HG02840 (cell line): ENCODE measurements around the gene NTM.

ENCODE experiments used
- ATAC-seq: cut with Tn5 transposase; IDR thresholded peaks from one replicate; pipeline ENCODE4 v1.9.1; 2021; ENCODE audit warnings: mild to moderate bottlenecking, moderate library complexity, moderate number of reproducible peaks; ENCODE audit not compliant: unreplicated experiment, low FRiP score

NTM gene

GRCh38 chr11:131693756-131694155 is 323.3 kb downstream of the NTM start:
- ATAC-seq: no peak

DNA sequence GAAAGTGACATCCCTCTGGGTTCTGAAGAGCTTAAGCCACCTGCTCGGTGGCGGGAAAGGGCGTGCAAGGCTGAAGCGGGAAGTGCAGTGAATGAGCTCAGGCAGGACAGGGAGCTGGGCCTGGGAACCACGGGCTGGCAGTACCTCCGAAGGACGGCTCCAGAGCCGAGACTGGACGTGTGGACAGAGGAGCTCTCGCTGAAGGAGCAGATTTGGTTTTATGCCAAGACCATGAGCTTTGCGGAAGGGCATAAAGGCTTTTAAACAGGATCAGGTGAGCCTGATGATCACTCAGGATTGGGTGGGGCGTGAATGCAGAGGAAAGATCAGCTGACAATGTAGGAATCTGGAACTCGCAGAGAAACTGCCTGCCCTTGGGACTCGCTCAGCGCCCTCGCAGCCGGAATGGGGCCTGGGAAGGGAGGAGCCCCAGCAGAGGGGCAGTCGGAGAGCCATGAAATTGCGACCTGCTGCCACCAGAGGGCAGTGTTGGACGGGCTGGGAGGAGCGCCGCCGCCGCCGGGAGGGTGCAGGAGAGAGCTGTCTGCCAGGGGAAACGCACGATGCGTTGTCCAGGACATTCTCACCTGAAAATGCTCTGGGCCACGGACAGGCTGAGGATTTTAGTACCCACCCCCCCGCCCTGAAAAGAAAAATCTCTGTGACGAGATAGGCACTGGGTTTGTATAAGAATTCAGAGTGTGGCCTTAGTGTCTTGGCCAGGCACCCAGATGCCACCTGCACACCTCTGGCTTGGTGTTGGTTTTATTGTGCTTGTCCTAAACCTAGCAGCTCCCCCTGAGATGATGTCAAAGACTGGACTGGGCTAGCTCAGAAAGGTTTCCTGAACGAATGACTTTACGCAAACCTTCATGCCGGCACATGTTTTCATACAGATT is 324.4 kb downstream of the NTM start:
- ATAC-seq: peak; percentile 90

- ATAC-seq: no peak
Measured at GRCh38 chr11:131695889-131696429, 325.5 kb downstream of the NTM start.

- no peak for ATAC-seq
Measured at GRCh38 chr11:131696690-131697089, 326.3 kb downstream of the NTM start.

DNA sequence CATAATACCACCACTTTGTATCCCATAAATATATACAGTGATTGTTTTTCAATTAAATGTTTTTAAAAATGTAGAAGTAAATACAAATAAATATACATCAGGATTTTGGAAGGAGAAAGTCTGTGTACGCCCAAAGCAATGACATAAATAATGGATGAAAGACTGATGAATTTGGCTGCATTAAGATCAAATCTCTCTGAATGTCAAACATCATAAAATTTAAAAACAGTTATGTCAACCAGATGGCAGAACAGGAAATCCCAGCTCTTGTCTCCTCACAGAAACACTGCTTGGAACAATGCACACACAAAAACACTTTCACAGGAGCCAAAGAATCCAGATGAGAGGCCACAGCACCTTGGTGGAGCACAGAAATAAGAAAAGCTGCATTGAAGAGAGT is 332.9 kb downstream of the NTM start:
- no peak for ATAC-seq

DNA sequence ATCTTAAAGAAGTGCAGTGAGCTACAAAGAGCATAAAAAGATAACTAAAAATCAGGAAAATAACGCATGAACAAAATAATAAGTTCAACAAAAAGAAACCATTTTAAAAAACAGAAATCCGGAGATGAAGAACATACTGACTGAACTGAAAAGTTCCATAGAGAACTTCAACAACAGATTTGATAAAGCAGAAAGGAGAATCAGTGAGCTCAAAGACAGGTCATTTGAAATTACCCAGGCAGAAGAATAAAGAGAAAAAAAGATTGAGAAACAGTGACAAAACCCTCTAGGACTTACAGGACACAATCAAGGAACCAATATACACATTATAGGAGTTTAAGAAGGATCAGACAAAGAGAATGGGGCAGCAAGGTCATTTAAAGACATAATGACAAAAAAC is 334.3 kb downstream of the NTM start:
- no peak for ATAC-seq

DNA sequence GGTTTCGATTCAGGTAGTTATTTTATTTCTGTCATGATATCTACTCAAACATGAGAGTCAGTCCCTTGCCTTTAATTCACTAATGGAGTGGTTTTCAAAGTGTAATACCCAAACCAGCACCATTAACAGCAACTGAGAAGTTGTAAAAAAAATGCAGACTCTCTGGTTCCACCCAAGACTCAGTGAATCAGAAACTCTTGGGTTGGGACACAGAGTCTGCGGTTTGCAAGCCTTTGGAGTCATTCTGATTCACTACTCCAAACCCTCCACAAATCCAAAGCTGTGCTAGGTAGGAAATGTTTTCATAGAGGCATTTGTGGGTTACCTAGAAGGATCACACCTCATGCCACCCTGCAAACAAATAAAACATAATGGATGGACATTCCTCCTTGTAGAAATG is 340.1 kb downstream of the NTM start:
- ATAC-seq: no peak

- ATAC-seq: no peak
Measured at GRCh38 chr11:131712897-131713296, 342.5 kb downstream of the NTM start.

DNA sequence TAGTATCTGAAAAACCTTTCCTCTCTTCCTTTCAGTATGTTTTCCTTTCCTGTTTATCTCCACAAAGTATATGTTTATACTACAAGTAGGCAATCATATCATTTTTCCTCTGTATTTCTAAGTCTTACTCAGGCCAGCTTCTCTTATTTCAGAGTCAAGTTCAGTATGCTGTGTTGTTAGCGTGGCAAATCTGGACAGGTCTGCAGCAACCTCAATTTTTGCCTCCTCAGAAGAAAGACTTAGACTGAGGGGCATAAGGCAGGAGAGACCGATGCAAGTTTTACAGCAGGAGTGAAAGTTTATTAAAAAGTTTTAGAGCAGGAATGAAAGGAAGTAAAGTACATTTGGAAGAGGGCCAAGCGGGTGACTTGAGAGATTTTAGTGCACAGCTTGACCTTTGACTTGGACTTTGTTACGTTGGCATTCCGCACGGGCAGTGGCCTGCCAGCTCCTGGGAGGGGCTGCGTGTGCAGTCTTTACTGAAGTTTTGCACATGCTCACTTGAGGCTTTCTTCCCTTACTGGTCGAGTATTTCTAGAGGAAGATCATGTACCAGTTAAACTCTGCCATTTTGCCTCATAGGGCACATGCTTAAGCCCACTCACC is 343.2 kb downstream of the NTM start:
- no peak for ATAC-seq

DNA sequence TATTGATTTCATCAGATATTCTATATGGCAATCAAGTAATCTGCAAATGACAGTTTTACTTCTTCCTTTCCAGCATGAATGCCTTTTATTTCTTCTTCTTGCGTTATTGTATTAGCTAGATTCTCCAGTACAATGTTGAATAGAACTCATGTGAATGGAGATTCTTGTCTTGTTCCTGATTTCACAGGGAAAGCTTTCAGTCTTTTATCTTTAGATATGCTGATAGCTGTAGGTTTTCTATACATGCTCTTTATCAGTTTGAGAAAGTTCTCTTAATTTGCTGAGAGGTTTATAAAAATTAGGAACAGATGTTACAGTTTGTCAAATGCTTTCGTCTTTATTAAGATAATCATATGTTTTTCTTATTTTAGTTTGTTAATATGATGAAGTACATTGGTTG is 347.2 kb downstream of the NTM start:
- no peak for ATAC-seq

GRCh38 chr11:131723088-131723487 is 352.7 kb downstream of the NTM start:
- no peak for ATAC-seq

- no peak for ATAC-seq
Measured at GRCh38 chr11:131724436-131724975, 354.1 kb downstream of the NTM start.

GRCh38 chr11:131734871-131735270 is 364.5 kb downstream of the NTM start:
- ATAC-seq: no peak

- no peak for ATAC-seq
Measured at GRCh38 chr11:131737357-131737756, 366.9 kb downstream of the NTM start.

DNA sequence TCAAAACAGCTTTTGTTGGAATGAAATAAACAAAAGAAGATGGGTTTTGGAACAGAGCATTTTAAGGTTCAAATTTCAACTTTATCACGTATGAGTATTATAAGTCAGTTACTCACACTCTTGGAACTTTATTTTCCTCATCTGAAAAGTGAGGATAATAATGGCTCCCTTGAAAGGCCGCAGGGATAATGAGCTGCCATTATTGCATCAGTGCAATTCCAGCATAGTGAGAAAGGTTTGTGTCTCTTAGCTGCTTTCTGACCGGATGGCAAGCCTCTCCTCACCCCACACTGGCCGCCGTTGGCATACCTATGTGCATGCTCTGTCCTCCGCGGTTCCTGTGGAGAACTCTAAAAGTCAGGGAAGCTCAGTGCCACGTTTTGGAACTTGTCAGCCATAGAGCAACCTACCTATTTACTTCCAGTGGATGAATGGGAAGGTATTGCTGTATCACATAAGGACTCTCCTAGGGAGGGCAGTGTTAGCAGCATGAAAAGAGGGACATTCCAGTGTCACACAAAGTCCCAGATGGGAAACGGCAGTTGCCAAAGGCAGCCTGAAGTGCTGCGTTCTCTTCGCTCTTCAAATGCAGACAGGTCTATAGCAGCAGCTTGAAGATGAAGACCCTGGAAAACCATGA is 368.9 kb downstream of the NTM start:
- ATAC-seq: no peak

DNA sequence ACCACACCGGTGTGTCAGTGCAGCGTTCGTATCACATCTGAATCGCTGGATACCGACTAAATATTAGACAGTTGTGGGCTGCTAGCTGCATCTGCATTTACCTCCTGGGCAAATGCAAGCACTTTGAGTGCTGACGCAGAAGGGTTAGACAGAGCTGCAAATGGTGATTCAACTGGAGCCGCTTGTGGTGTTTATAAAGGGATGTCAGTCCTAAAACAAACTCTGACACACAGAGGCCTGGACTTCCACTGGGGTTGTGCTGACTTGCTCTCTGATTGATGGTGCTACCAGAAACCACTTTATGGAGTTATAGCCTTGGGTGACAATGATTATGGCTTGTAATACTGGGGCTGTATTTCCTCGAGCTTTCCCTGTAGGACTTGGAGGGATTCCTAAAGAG is 374.4 kb downstream of the NTM start:
- no peak for ATAC-seq

DNA sequence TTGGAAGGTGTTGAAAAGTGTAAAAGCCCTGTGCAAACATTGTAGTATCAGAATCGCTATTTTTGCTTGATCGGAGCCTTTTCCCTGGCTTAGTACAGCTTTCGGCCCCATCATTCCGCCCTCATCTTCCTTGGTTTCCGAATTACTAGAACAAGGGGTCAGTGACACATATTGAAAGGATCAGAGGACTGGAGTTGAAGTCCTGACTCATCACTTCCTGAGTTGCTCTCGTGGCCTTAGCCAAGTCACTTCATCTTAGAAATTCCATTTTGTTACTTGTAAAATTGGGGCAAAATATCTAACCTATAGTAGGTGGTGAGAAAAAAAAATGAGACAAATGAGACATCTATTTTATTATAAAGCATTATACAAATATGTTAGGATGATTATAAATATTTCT is 375.0 kb downstream of the NTM start:
- ATAC-seq: no peak

DNA sequence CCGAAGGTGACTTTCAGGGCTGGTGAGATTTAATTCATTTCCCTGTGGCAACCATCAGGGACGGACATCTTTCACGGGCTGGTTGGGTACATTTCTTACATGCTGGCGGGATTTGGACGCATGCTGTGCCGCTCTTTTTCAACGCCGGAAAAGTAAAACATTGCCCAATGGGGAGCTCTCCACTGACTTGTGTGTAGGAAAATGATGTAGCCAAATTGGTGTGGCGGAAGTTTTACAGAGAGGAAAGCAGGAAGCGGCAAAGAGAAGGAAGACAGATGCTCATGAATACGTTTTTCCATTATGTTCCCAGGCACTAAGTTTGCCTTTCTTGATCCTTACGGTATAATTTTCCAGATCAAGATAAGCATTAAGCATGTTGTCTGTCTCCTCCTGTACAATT is 375.8 kb downstream of the NTM start:
- no peak for ATAC-seq

- ATAC-seq: no peak
Measured at GRCh38 chr11:131748151-131749050, 378.0 kb downstream of the NTM start.

DNA sequence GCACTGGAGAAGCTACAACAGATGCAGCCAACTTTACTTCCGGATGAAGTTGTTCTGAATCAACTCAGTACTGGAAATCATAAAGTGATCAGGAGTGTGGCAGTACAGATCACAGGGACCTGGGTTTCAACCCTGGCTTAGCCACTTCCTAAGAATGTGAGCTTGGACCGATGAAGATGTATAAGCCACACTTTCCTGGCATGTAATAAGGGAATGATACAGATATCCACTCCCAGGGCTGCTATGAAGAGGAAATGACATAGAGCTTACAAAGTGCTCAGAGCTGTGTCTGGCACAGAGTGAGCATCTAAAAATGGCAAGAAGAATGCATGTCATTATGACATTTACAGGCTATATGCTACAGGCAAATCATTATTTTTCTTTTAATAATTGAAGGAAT is 378.7 kb downstream of the NTM start:
- ATAC-seq: no peak
